Bronchial epithelial cell (primary cell): ENCODE results near the gene PPP3R1. TPM values are rescaled to one million over a fixed set of nuclear protein-coding genes. Genes with fewer than 3 reads are reported as not detected.
"Not testable (repeated sequence)": the region's sequence is repeated elsewhere in the genome, so short reads cannot be mapped to it uniquely, and the experiment has no call there.

Experiments used
- DNase-seq: peaks from one replicate; pipeline ENCODE4 v3.0.0-alpha.2; 2010; ENCODE audit warnings: low read depth
- FAIRE-seq: peaks from 2 replicates; lab custom pipeline; 2011; peaks lifted over from hg19 to GRCh38; lab: Jason Lieb, UNC
- H3K27me3 ChIP-seq: 2 replicates; pipeline ENCODE4 v1.5.1; 2011; ENCODE audit warnings: low read length; ENCODE audit not compliant: control insufficient read depth, insufficient read depth
- H3K36me3 ChIP-seq: 2 replicates; pipeline ENCODE4 v1.5.1; 2011; ENCODE audit warnings: low read length; ENCODE audit not compliant: control insufficient read depth, insufficient read depth
- H3K4me3 ChIP-seq: 2 replicates; pipeline ENCODE4 v1.5.1; 2011; ENCODE audit warnings: mild to moderate bottlenecking, low read depth, low read length, control low read depth
- CTCF ChIP-seq: IDR thresholded peaks from 2 replicates; pipeline ENCODE4 v1.5.1; 2011; ENCODE audit warnings: mild to moderate bottlenecking, moderate library complexity, low read length, control low read depth, inconsistent platforms; ENCODE audit not compliant: insufficient read depth, severe bottlenecking
- total RNA-seq: library from RNA; depleted of rRNA; stranded (reverse); fragments of >200 nt; gene quantifications from 2 replicates; pipeline ENCODE4 v1.2.1, GENCODE V29; 2014

Gene PPP3R1
- total RNA-seq, 1 donor from 2014 or later, result 19.2 TPM

- no peak for DNase-seq
- no peak overlapping the region for H3K4me3 ChIP-seq
- no peaks in the 10 kb centered on the region for H3K27me3 ChIP-seq
- H3K36me3 ChIP-seq, result peaks cover 4% of the 10 kb centered on the region
- no peak for TF ChIP-seq CTCF
- no peak for FAIRE-seq
These were observed 75.7 kb downstream of the PPP3R1 start for GRCh38 chr2:68176657-68177056.

- DNase-seq, FAIRE-seq, H3K36me3 ChIP-seq, H3K4me3 ChIP-seq, H3K27me3 ChIP-seq: not testable (repeated sequence)
These were observed 77.1 kb downstream of the PPP3R1 start for GRCh38 chr2:68175210-68175609.

GRCh38 chr2:68172990-68173700, 79.2 kb downstream of the PPP3R1 start:
- H3K27me3 ChIP-seq, result no peaks in the 10 kb centered on the region
- FAIRE-seq, result no peak
- TF ChIP-seq CTCF, result no peak
- H3K4me3 ChIP-seq, result no peak overlapping the region
- H3K36me3 ChIP-seq, result peaks cover 1% of the 10 kb centered on the region
- DNase-seq, result peak; percentile 82

- no peak for TF ChIP-seq CTCF
- no peak for DNase-seq
- H3K27me3 ChIP-seq, result no peaks in the 10 kb centered on the region
- no peak for FAIRE-seq
- peaks cover 1% of the 10 kb centered on the region for H3K36me3 ChIP-seq
- H3K4me3 ChIP-seq, result no peak overlapping the region
These were observed 79.8 kb downstream of the PPP3R1 start for GRCh38 chr2:68172521-68172920.

GRCh38 chr2:68171684-68172083, 80.6 kb downstream of the PPP3R1 start:
- Histone ChIP-seq H3K27me3 (no peaks in the 10 kb centered on the region), H3K36me3 (peaks cover under 1% of the 10 kb centered on the region), H3K4me3 (no peak overlapping the region)
- TF ChIP-seq CTCF, result no peak
- DNase-seq (no peak), FAIRE-seq (no peak)

GRCh38 chr2:68171146-68171545, 81.2 kb downstream of the PPP3R1 start:
- Histone ChIP-seq H3K27me3 (no peaks in the 10 kb centered on the region), H3K36me3 (peaks cover 3% of the 10 kb centered on the region), H3K4me3 (no peak overlapping the region)
- FAIRE-seq, result no peak
- no peak for TF ChIP-seq CTCF
- DNase-seq, result no peak
